Measurements from ENCODE around the gene OTOP2.
A peak's percentile ranks its signal among the peaks of the same experiment; 100 is the strongest.

OTOP2 gene

DNA sequence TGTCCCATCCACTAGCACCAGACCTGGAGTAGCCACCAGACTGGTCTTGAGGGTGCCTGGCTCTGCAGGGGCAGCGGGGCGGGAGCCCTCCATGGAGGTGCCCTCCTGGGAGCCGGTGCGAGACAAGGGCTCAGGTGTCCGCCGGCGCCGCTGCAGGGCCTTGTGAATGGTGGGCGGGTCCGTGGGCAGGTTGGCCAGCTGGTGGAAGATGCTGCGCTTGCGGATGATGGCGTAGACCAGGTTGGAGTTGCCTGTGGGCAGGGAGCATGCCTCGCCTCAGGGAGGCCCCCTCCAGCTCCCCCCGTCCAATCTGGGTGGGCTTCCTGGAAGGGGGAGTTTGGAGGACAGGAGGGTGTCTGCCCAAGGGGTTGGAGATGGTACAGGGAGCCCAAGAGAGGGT lies 30.0 kb downstream of the OTOP2 start:
- no peaks in the 10 kb centered on the region for H3K79me1 ChIP-seq (ENCODE audit: low read length)
- no peak overlapping the region for H2AK5ac ChIP-seq (ENCODE audit: low read length)
- no peaks in the 10 kb centered on the region for H3K4me1 ChIP-seq (ENCODE audit: control insufficient read depth, low read depth, low read length)
- H3K9ac ChIP-seq (ENCODE audit: low read length), result no peak overlapping the region
- no peak overlapping the region for H3K18ac ChIP-seq (ENCODE audit: low read length)
- no peak overlapping the region for H3K4me3 ChIP-seq (ENCODE audit: low read length)
- H3K56ac ChIP-seq (ENCODE audit: low read length), result no peak overlapping the region
- H2BK15ac ChIP-seq (replicated peaks; ENCODE audit: low read depth), result no peak overlapping the region
- no peaks in the 10 kb centered on the region for H3K27me3 ChIP-seq (ENCODE audit: insufficient read depth, low read length, poor library complexity)
- H2BK5ac ChIP-seq (ENCODE audit: low read length), result no peak overlapping the region
- no CpG with 5 or more reads among the region's 15 CpGs for WGBS (ENCODE audit: extremely low coverage, insufficient coverage, low lambda C conversion rate)
- no peaks in the 10 kb centered on the region for H3K36me3 ChIP-seq (ENCODE audit: control insufficient read depth, insufficient read depth, low read length)
- H3K79me2 ChIP-seq (ENCODE audit: control insufficient read depth, insufficient read depth, low read length), result no peaks in the 10 kb centered on the region
- no peak overlapping the region for H4K5ac ChIP-seq (ENCODE audit: low read length)
- H3K4ac ChIP-seq (ENCODE audit: low read depth, low read length), result no peak overlapping the region
- no peak for DNase-seq
- H3K4me2 ChIP-seq (ENCODE audit: low read length), result no peak overlapping the region
- H3K27ac ChIP-seq (ENCODE audit: low read depth, low read length), result no peak overlapping the region
- no peak overlapping the region for H4K8ac ChIP-seq (ENCODE audit: low read depth, low read length)
- no peak overlapping the region for H3K23ac ChIP-seq (ENCODE audit: low read length)
- H2BK120ac ChIP-seq (ENCODE audit: low read depth, low read length), result no peak overlapping the region

DNA sequence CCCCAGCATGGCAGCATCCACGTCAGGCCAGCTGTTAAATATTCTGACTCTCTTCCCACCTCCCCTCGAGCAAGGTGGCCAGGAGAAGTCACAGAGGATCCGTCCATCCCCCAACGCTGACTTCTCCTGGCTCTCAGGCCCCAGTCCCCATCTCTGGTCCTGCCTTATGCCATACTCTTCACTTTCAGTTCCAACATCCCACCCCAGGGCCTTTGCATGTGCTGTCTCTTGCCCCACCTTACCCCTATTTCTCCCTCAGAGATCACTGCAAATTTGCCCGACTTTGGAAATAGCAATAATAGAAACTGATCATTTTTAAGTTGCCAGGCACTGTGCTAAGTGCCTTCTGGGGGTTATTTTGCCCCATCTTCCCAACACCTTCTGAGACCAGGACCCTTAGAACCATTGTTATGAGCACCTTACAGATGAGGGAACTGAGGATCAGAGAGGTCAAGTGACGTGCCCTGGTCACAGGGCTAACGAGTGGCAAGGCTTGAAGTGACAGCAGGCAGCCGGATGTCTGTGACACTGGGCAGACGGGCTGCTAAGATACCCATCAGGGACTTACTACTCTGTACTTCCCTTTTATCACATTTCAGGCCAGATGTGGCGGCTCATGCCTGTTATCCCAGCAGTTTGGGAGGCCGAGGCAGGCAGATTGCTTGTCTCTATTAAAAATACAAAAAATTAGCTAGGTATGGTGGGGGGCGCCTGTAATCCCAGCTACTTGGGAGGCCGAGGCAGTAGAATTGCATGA lies 30.8 kb downstream of the OTOP2 start:
- no peaks in the 10 kb centered on the region for H3K4me1 ChIP-seq (ENCODE audit: control insufficient read depth, low read depth, low read length)
- no peaks in the 10 kb centered on the region for H3K27me3 ChIP-seq (ENCODE audit: insufficient read depth, low read length, poor library complexity)

DNA sequence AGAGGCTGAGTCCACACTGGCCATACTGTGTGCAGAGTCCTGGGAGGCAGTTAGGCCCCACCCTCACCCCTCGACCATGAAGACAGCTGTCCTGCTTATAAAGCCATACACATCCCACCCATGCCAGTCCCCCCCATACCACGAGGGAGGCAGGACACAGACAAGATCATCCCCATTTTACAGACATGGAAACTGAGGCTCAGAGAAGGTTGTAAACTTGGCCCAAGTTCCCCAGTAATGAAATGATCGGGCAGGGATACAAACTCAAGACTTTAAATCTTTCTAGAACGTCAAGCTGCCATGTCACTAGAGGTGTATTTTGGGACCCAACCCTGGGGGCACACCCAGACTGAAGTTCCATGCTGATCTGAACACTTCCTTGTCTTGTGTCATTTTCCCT lies 32.0 kb downstream of the OTOP2 start:
- H4K5ac ChIP-seq (ENCODE audit: low read length), result no peak overlapping the region
- no peak overlapping the region for H2BK5ac ChIP-seq (ENCODE audit: low read length)
- no peak overlapping the region for H4K8ac ChIP-seq (ENCODE audit: low read depth, low read length)
- H3K4me1 ChIP-seq (ENCODE audit: control insufficient read depth, low read depth, low read length), result no peaks in the 10 kb centered on the region
- H3K36me3 ChIP-seq (ENCODE audit: control insufficient read depth, insufficient read depth, low read length), result no peaks in the 10 kb centered on the region
- no peaks in the 10 kb centered on the region for H3K27me3 ChIP-seq (ENCODE audit: insufficient read depth, low read length, poor library complexity)
- H3K79me2 ChIP-seq (ENCODE audit: control insufficient read depth, insufficient read depth, low read length), result no peaks in the 10 kb centered on the region
- WGBS (ENCODE audit: extremely low coverage, insufficient coverage, low lambda C conversion rate), result no CpG with 5 or more reads among the region's 4 CpGs
- H3K79me1 ChIP-seq (ENCODE audit: low read length), result no peaks in the 10 kb centered on the region
- no peak overlapping the region for H2AK5ac ChIP-seq (ENCODE audit: low read length)
- H2BK15ac ChIP-seq (replicated peaks; ENCODE audit: low read depth), result no peak overlapping the region
- H3K9ac ChIP-seq (ENCODE audit: low read length), result no peak overlapping the region
- H3K23ac ChIP-seq (ENCODE audit: low read length), result no peak overlapping the region
- no peak overlapping the region for H3K4ac ChIP-seq (ENCODE audit: low read depth, low read length)
- no peak overlapping the region for H2BK120ac ChIP-seq (ENCODE audit: low read depth, low read length)
- no peak overlapping the region for H3K27ac ChIP-seq (ENCODE audit: low read depth, low read length)
- H3K4me3 ChIP-seq (ENCODE audit: low read length), result no peak overlapping the region
- no peak overlapping the region for H3K4me2 ChIP-seq (ENCODE audit: low read length)
- no peak overlapping the region for H3K18ac ChIP-seq (ENCODE audit: low read length)
- no peak for DNase-seq
- H3K56ac ChIP-seq (ENCODE audit: low read length), result no peak overlapping the region

More for the DNA sequence above, 30.8 kb downstream of the OTOP2 start:
- Histone ChIP-seq H4K8ac (ENCODE audit: low read depth, low read length) (no peak overlapping the region), H3K23ac (ENCODE audit: low read length) (no peak overlapping the region), H3K18ac (ENCODE audit: low read length) (no peak overlapping the region), H2BK15ac (replicated peaks; ENCODE audit: low read depth) (no peak overlapping the region), H3K4ac (ENCODE audit: low read depth, low read length) (no peak overlapping the region), H3K4me2 (ENCODE audit: low read length) (no peak overlapping the region), H3K27ac (ENCODE audit: low read depth, low read length) (no peak overlapping the region), H3K56ac (ENCODE audit: low read length) (no peak overlapping the region), H3K79me2 (ENCODE audit: control insufficient read depth, insufficient read depth, low read length) (no peaks in the 10 kb centered on the region), H2BK120ac (ENCODE audit: low read depth, low read length) (no peak overlapping the region), H3K4me3 (ENCODE audit: low read length) (no peak overlapping the region), H2AK5ac (ENCODE audit: low read length) (no peak overlapping the region), H2BK5ac (ENCODE audit: low read length) (no peak overlapping the region), H3K79me1 (ENCODE audit: low read length) (no peaks in the 10 kb centered on the region), H4K5ac (ENCODE audit: low read length) (no peak overlapping the region), H3K9ac (ENCODE audit: low read length) (no peak overlapping the region), H3K36me3 (ENCODE audit: control insufficient read depth, insufficient read depth, low read length) (no peaks in the 10 kb centered on the region)
- no CpG with 5 or more reads among the region's 13 CpGs for WGBS (ENCODE audit: extremely low coverage, insufficient coverage, low lambda C conversion rate)
- DNase-seq, result no peak

DNA sequence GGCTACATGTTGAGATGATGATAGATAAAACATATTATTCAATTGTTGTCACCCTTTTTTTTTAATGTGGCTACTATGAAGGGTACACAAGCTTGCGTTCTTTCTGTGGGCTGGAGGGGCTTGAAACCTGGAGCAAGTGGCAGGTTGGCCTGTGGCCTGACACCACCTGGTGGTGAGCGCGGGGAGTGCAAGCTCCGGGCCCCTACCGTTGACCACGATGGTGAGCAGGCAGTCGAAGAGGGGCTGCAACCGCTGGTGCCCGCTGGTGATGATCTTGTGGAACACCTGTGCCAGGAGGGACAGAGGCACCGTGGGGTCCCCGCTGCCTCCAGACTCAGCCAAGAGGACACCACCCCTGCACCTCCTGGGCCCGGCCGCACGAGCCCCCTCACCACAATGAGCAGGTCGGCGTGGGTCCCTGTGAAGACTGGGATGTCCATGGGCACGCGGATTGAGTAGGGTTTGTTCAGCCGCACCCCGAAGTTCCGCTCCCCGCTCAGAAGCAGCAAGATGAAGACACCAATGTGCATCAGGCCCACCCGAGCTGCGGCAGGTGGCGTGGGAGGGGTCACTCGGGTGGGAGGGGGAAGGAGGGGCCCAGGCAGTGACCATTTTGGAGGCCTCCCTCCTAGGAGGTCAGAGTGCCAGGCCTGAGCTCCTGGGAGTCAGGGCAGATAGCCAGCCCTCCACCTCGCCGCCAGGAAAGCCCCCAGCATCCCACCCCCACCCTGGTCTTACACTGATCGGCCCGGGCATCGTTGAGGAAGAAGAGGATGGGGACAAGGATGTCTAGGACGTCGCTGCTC lies 34.1 kb downstream of the OTOP2 start:
- WGBS (ENCODE audit: extremely low coverage, insufficient coverage, low lambda C conversion rate), result no CpG with 5 or more reads among the region's 33 CpGs
- Histone ChIP-seq H3K36me3 (ENCODE audit: control insufficient read depth, insufficient read depth, low read length) (no peaks in the 10 kb centered on the region), H3K56ac (ENCODE audit: low read length) (no peak overlapping the region), H3K9ac (ENCODE audit: low read length) (no peak overlapping the region), H3K4me1 (ENCODE audit: control insufficient read depth, low read depth, low read length) (no peaks in the 10 kb centered on the region), H3K4ac (ENCODE audit: low read depth, low read length) (no peak overlapping the region), H3K4me2 (ENCODE audit: low read length) (no peak overlapping the region), H3K4me3 (ENCODE audit: low read length) (no peak overlapping the region), H2BK120ac (ENCODE audit: low read depth, low read length) (no peak overlapping the region), H2AK5ac (ENCODE audit: low read length) (no peak overlapping the region), H3K27me3 (ENCODE audit: insufficient read depth, low read length, poor library complexity) (no peaks in the 10 kb centered on the region), H3K79me2 (ENCODE audit: control insufficient read depth, insufficient read depth, low read length) (no peaks in the 10 kb centered on the region), H3K79me1 (ENCODE audit: low read length) (no peaks in the 10 kb centered on the region), H4K5ac (ENCODE audit: low read length) (no peak overlapping the region), H3K18ac (ENCODE audit: low read length) (no peak overlapping the region), H2BK15ac (replicated peaks; ENCODE audit: low read depth) (no peak overlapping the region), H4K8ac (ENCODE audit: low read depth, low read length) (no peak overlapping the region), H3K27ac (ENCODE audit: low read depth, low read length) (no peak overlapping the region), H2BK5ac (ENCODE audit: low read length) (no peak overlapping the region), H3K23ac (ENCODE audit: low read length) (no peak overlapping the region)
- DNase-seq, result peak; percentile 59

DNA sequence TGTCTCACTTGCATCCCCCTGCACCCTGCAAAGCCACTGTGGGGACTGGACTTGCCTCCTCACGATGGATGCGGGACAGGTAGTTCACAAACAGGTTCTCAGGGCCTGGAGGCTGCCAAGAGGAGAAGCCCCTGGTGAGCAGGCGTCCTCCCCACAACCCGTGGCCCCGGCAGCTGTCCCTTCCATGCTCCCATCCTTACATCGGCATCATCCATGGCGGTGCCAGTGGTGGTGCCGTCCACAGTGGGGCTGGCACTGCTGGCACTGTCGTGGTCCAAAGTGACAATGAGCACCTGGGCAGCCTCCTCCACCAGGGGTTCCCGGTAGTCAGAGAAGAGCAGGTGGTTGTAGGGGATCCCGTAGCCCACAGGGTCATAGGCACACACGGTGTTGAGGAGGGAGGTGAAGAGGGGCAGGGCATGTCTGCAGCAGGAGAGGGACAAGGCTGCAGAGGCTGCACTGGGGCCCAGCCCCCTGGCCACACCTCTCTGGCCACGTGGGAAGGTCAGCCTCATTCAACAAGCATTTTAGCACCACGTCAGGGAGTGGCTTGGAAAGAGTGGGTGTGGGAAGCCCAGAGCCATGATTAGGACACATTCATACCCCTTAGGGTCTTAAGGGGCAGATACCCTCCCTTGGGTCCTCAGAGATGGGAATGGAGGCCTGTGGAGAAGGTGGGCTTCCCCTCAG lies 35.9 kb downstream of the OTOP2 start:
- Histone ChIP-seq H3K18ac (ENCODE audit: low read length) (no peak overlapping the region), H3K23ac (ENCODE audit: low read length) (no peak overlapping the region), H2AK5ac (ENCODE audit: low read length) (no peak overlapping the region), H3K4me1 (ENCODE audit: control insufficient read depth, low read depth, low read length) (no peaks in the 10 kb centered on the region), H3K4ac (ENCODE audit: low read depth, low read length) (no peak overlapping the region), H3K4me3 (ENCODE audit: low read length) (no peak overlapping the region), H3K79me2 (ENCODE audit: control insufficient read depth, insufficient read depth, low read length) (no peaks in the 10 kb centered on the region), H3K4me2 (ENCODE audit: low read length) (no peak overlapping the region), H3K36me3 (ENCODE audit: control insufficient read depth, insufficient read depth, low read length) (no peaks in the 10 kb centered on the region), H3K27me3 (ENCODE audit: insufficient read depth, low read length, poor library complexity) (no peaks in the 10 kb centered on the region), H2BK15ac (replicated peaks; ENCODE audit: low read depth) (no peak overlapping the region), H3K27ac (ENCODE audit: low read depth, low read length) (no peak overlapping the region), H3K56ac (ENCODE audit: low read length) (no peak overlapping the region), H3K79me1 (ENCODE audit: low read length) (no peaks in the 10 kb centered on the region), H2BK120ac (ENCODE audit: low read depth, low read length) (no peak overlapping the region), H2BK5ac (ENCODE audit: low read length) (no peak overlapping the region), H4K5ac (ENCODE audit: low read length) (no peak overlapping the region), H4K8ac (ENCODE audit: low read depth, low read length) (no peak overlapping the region), H3K9ac (ENCODE audit: low read length) (no peak overlapping the region)
- WGBS (ENCODE audit: extremely low coverage, insufficient coverage, low lambda C conversion rate), result no CpG with 5 or more reads among the region's 14 CpGs
- DNase-seq, result no peak

All from mesendoderm (in vitro differentiated cells).